ENCODE data around the gene OR7G2.
"Not testable (repeated sequence)": the region's sequence is repeated elsewhere in the genome, so short reads cannot be mapped to it uniquely, and the experiment has no call there.

Gene OR7G2

GRCh38 chr19:9073806-9074205 lies 33.5 kb downstream of the OR7G2 start:
- DNase-seq (ENCODE audit: low read depth) = no peak

GRCh38 chr19:9071720-9072119 lies 35.6 kb downstream of the OR7G2 start:
- DNase-seq (ENCODE audit: low read depth) = not testable (repeated sequence)

DNA sequence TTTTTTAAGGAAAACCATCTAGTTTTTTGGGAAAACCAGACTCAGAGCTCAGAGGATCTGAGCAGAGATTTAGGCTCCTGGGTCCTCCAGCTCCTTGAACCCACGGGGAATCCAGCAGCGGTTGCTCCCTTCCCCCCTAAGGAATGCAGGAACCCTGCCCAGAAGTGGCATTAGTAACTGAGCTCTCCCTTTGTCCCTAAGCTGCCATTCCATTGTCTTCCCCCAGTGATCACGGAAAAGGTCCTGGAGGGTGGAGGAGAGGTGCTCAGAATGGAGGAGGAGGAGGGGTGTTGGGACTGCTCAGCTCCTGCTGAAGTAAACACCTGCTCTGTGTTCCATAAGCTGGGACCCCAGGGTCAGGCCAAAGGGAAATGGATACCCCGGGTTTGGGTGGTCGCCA lies 37.2 kb downstream of the OR7G2 start:
- DNase-seq (ENCODE audit: low read depth) = no peak

- DNase-seq (ENCODE audit: low read depth) = no peak
Measured at GRCh38 chr19:9065457-9066014, 41.7 kb downstream of the OR7G2 start.

- DNase-seq (ENCODE audit: low read depth) = no peak
Measured at GRCh38 chr19:9061879-9062278, 45.4 kb downstream of the OR7G2 start.

- no peak for DNase-seq (ENCODE audit: low read depth)
Measured at GRCh38 chr19:9060564-9061340, 46.5 kb downstream of the OR7G2 start.

DNA sequence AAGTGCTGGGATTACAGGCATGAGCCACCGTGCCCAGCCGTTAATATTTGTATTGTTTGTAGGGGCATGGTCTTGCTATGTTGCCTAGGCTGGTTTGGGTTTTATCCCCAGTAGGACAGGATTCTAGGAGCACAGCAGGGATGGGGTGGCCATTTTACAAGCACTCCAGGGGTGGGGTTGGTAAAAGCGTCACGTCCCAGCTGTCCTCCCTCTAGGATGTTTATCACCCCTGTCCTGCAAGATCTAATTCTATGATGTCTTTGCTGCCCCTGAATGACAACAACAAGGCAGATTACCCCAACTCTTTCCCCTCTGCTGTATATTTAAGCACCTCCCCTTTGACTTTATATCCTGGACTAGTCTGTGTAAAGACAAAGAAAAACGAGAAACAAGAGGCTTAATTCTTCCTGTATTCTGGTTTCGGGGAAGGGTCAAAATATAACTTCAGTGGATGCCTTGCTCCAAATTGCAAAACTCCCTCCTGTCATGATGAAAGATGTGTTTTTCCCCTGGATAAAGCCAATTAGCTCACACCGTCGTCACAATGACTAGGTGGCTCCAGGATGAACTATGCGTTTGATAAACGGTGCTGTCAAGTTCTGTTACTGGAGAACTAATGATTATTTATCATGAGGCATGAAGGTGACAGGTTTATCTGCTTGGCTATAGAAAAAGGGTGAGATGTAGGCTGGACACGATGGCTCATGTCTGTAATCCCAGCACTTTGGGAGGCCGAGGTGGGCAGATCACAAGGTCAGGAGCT lies 48.2 kb downstream of the OR7G2 start:
- no peak for DNase-seq (ENCODE audit: low read depth)

GRCh38 chr19:9057505-9058258 lies 49.6 kb downstream of the OR7G2 start:
- no peak for DNase-seq (ENCODE audit: low read depth)

- not testable (repeated sequence) for DNase-seq (ENCODE audit: low read depth)
Measured at GRCh38 chr19:9056131-9056530, 51.1 kb downstream of the OR7G2 start.

DNA sequence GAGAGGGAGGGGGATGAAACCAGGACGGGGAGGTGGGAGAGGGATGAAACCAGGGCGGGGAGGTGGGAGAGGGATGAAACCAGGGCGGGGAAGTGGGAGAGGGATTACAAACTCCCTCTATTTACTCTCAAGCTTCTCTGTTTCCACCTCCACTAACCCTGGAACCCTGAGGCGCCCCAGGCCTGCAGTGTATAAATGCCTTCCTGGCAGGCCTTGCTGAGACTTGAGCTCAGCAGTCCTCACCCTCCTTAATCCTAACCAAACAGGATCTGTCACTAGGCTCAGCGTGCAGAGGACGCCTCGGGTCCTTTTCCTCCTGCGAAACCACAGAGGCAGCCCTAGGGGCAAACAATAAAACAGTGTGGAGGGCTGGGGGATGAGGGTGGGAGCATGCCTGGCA lies 52.5 kb downstream of the OR7G2 start:
- no peak for DNase-seq (ENCODE audit: low read depth)

DNA sequence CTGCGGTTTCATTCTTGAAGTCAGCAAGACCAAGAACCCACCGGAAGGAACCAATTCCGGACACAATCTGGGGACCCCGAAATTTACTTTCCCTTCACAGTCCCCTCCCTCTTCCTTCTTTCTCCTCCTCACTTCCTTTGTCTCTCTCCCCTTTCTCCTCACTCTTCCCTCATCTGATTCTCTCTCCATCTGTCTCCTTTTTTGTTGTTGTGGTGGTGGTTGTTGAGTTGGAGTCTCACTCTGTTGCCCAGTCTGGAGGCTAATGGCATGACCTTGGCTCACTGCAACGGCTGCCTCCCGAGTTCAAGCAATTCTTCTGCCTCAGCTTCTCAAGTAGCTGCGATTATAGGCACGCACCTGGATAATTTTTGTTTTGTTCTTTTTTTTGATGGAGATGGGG lies 53.1 kb downstream of the OR7G2 start:
- DNase-seq (ENCODE audit: low read depth) = no peak

DNA sequence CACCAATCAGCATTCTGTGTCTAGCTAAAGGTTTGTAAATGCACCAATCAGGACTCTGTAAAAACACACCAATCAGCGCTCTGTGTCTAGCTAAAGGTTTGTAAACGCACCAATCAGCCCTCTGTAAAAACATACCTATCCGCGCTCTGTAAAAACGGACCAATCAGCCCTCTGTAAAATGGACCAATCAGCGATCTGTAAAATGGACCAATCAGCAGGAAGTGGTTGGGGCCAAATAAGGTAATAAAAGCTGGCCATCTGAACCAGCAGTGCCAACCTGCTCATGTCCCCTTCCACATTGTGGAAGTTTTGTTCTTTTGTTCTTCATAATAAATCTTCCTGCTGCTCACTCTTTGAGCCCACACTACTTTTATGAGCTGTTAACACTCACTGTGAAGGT lies 53.6 kb downstream of the OR7G2 start:
- DNase-seq (ENCODE audit: low read depth) = not testable (repeated sequence)

DNA sequence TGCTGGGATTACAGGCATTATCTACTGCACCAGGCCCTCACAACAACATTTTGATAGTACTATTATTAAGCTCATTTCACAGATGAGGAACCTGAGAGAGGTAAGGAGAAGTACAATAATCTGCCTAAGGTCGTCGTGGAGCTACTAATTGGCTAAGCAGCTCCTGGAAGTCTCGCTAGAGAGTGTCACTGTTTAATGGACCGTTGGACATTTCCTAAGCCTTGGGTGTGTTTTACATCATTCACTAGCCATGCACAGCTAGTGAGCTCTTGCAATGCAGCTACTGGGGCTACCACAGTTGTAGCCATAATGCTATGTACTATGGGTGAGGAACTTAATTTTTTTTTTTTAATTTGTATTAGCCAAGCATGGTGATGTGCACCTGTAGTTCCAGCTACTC lies 54.4 kb downstream of the OR7G2 start:
- DNase-seq (ENCODE audit: low read depth) = no peak

Data from stimulated activated CD8-positive, alpha-beta memory T cell treated with anti-CD3 and anti-CD28 coated beads, Interleukin-15, amount 100 ng/mL, for 24 hours (primary cell).